Stimulated activated CD8-positive, alpha-beta memory T cell treated with anti-CD3 and anti-CD28 coated beads, Interleukin-7, amount 100 ng/mL, for 48 hours (primary cell): ENCODE data around the gene SRRM3.
"Not testable (repeated sequence)": the region's sequence is repeated elsewhere in the genome, so short reads cannot be mapped to it uniquely, and the experiment has no call there.

ENCODE experiments used
- DNase-seq, 2 donors: peaks; one replicate each; pipeline ENCODE4 v3.0.0-alpha.2; 2020; ENCODE audit warnings: low read depth in 1 of 2; ENCODE audit errors: extremely low read depth in 1 of 2

SRRM3 gene

DNA sequence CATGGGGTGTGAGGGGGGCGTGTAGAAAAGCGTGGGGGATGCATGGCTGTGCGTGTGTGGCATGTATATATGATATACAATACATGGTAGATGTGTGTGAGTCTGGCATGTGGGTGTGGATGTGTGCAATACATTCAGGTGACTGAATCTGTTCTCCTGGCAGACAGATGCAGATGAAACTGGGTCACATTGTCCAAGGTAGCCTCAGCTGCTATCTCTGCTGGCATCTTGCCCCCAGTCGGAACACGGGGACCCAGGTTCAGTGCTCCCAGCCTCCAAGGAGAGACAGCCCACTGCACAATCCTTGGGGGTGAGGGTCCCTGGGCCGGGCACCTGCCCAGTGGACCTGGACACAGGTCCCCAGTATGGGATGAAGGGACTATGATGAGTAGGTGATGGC, 12.4 kb upstream of the SRRM3 start:
- no peak for DNase-seq

DNA sequence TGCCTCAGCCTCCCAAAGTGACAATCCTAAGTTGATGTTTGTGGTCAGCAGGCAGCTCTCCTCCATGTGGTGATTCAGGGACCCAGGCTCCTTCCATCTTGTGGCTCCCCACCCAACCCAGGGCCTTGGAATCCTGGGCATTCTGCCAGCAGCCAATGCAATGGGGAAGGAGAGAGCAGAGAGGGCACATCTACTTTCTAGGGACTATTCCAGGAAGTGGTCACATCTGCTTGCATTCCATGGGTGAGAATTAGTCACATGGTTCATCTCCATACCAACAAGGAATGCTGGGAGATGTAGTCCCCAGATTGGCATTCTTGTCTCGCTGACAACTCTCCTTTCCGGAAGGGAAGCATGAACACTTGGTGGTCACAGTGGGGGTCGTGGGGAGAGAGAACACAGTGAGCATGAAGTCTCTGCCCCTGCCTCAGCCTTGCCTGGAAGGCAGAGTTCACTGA, 9.9 kb upstream of the SRRM3 start:
- DNase-seq: no peak

DNA sequence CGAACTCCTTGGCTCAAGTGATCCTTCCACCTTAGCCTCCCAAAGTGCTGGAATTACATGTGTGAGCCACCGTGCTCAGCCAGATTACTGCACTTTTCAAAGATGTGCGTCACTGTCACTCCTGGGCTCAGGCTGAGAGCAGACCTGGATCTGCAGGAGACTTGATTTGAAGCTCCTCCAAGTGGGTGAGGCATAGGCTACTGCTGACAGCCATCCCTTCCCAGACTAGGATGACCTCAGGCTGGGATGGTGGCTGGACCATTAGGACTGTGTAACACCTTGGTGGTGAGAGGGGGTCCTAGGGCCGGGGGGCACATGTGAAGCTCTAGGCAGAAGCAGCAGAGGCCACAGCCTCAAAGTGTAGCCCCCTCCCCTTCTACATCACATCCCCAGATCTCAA, 8.2 kb upstream of the SRRM3 start:
- DNase-seq: no peak

DNA sequence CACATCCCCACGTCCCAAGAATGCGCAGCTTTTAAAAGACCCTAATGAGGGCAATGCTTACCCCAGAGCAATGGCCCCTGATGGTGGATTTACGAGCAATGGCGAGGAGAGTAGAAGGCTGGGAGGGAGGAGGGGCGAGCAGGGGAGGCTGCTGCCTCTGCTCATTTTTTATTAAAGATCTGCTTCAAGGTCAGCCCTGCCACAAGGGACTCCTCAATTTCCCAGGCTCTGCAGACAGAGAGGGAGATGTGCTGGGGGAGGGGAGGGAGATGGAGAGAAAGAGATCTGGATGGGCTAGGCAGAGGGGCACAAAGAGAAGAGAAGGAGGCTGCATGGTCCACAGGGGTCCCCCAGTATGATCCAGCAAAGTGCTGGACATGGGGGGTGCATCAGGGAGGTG, 7.8 kb upstream of the SRRM3 start:
- no peak for DNase-seq

DNA sequence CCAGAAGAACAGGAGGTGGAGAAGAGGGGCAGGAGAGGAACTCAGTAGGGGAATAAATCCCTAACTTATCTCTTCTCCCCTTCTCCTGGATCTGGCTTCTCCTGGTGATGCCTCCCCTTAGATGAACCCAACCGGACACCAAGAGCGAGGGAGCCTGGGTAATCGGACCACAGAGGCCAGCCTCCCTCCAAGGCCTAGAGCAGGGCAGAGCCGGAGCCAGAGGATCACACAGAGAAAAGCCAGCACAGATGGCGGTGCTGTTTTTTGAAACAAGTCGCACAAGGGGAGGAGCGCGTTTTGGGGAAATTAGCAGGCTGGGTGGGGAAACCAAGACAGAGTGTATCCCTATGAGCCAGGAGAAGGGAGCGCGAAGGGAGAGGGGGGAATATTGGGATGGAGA, 4.9 kb upstream of the SRRM3 start:
- no peak for DNase-seq

DNA sequence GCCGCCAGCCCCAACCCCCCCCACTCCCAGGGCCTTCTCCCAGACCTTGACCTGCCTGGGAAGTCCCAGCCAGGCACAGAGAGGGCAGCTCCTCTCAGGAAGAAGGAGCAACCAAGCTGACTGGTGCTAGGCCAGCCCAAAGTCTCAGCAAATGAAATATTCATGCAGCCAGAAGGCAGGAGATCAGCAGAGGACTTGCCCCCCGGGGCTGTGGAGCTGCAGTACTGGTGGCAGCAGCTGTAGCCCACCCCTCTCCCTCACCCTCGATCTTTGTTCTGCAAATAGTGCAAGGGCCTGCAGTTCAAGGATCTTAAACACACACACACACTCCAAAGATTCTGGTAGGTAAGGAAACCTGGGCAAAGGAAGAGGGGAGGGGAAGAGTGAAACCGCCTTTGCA, 3.5 kb upstream of the SRRM3 start:
- no peak for DNase-seq

GRCh38 chr7:76202666-76203030, 952 bp downstream of the SRRM3 start:
- no peak for DNase-seq

DNA sequence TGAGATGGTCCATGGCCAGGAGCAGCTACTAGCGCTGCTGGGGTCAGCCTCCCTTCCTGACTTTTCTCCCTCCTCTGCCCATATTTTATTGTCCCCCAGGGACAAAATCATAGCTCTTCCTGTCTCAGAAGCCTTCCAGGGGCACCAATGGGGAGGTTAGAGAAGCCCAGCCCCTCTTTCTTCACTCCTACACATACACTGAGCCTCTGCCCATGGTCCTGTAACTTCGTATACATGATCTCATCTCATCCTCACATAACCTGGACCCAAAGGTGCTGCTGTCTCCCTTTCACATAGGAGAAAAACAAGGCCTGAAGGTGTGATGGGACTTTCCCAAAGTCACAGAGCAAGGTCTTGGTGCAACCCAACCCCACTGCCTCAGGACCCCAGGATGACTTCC, 2.5 kb downstream of the SRRM3 start:
- DNase-seq: no peak

DNA sequence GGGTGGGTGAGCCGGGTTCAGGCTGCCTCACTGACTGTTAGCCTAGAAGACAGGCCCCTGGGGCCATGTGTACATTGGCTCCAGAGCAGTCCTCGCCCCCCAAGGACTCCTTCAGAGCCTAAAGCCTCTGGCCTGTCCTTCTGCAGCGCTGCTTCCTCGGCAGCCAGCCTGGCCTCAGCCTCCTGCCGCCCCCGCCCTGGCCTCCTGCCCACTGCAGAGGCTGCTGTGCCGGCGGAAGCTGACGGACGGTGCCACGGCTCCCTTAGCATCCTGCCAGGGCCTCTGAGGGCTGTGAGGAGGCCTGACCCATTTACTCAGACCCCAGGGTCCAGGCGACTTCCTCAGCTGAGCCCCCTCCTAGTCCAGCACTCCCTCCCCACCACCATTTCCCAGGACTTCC, 4.9 kb downstream of the SRRM3 start:
- no peak for DNase-seq

DNA sequence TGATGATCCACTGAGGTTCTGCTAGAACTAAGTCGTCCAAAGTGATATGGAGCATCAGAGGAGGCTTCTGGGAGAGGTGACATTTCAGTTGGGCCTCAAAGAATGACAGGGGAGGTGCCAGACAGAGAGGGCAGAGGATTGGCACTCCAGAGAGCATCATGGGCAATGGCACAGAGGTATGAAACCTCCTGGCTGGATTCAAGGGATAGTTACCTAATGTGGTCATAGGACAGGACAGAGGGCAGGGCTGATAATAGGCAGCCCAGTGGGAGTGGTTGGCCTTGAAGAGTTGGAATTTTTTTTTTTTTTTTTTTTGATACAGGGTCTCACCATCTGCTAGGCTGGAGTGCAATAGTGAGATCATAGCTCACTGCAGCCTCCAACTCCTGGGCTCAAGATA, 7.6 kb downstream of the SRRM3 start:
- DNase-seq: no peak

- no peak for DNase-seq
Measured at GRCh38 chr7:76211216-76211615, 9.5 kb downstream of the SRRM3 start.

GRCh38 chr7:76215349-76215748, 13.7 kb downstream of the SRRM3 start:
- DNase-seq: not testable (repeated sequence)

GRCh38 chr7:76216381-76217082, 14.8 kb downstream of the SRRM3 start:
- DNase-seq: no peak

DNA sequence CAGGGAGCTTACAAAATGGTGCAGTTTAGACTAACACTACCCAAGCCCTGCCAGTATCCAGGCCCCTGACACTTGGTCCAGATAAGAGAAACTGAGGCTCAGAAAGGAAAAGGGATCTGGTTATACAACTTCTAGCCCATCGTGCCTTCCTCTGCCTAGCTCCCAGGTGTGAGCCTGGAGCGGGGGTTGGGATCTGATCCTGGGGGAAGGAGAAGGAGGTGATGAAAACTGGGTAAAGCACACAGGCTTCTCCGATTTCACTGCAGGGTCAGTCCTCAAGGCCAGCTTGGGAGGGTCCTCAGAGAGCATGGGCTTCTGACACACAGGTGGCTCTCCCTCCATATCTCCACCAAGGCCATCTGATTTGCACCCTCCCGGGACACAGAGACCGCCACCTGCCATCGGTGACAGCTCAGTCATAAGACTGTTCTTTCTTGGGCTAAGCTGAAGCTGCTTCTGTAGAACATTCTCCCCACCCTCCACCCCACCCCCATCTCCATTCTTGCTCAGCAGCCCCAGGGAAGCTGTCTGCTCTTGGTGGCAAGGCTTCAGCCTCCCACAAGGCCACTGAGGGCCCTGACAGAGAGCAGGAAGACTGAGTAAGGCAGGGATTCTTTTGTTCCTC, 16.4 kb downstream of the SRRM3 start:
- no peak for DNase-seq

DNA sequence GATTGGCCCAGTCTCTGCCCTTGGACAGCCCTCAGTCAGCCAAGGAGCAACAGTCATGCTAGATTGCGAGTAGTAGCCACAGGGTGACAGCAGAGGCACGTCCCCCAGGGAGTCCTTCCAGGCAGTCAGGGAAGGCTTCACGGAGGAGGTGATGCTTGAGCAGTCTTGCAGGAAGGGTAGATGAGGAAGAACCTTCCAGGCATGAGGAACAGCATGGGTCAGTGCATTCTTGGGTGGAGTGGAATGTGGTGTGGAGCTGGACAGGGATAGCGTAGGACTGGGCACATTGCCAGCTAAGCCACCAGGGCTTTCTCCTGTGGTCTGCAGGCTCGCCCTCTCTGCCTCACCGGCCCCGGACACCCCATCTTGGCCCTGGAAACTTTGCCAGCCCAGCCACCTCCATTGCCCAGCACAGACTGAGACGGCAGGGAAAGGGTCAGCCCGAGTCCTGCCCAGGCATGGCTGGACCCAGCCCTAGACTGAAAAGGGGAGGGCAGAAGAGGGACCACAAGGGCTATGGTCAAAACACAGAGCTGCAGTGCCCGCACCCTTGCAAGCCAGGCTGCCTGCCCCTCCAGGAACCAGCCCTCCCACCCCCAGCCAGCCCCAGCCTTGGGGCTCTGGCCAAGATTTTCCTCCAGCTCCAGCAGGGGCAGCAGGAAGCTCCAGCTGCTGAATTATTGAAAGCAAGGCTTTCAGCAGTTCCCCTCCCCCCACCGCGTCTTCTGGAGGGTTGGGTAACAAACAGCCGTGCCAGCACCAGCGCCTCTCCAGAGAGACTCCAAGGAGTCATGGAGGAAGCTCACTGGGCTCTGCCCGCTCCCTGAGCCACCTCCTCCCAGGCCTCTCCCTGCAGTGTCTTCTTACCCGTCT, 18.7 kb downstream of the SRRM3 start:
- no peak for DNase-seq

DNA sequence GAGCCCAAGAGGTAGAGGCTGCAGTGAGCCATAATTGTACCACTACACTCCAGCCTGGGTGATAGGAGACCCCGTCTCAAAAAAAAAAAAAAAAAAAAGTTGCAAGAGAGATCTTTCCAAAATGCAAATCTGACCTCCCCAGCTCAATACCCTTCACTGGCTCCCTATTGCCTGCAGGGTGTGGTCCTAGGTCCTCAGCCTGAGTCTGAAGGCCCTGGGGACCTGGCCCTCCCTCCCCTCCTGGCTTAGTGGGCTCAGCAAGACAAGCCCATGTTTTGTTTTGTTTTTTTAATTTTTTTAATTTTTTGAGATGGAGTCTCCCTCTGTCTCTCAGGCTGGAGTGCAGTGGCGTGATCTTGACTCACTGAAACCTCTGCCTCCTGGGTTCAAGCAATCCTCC, 20.6 kb downstream of the SRRM3 start:
- DNase-seq: no peak

DNA sequence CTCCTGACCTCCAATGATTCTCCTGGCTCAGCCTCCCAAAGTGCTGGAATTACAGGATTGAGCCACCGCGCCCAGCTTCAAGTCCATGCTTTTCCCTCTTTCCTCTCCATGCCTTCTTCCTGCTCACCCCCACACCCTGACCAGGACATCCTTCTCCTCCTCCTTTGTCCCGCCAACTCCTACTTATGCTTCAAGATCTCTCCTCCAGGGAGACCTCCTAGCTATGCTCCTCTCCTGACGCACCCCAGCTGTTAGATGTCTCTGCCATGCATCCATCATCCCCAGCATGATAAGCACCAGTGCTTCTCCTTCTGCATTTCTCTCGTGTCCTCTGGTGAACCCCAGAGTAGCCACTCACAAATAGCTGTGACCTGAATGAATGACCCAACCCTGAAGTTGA, 21.1 kb downstream of the SRRM3 start:
- no peak for DNase-seq

DNA sequence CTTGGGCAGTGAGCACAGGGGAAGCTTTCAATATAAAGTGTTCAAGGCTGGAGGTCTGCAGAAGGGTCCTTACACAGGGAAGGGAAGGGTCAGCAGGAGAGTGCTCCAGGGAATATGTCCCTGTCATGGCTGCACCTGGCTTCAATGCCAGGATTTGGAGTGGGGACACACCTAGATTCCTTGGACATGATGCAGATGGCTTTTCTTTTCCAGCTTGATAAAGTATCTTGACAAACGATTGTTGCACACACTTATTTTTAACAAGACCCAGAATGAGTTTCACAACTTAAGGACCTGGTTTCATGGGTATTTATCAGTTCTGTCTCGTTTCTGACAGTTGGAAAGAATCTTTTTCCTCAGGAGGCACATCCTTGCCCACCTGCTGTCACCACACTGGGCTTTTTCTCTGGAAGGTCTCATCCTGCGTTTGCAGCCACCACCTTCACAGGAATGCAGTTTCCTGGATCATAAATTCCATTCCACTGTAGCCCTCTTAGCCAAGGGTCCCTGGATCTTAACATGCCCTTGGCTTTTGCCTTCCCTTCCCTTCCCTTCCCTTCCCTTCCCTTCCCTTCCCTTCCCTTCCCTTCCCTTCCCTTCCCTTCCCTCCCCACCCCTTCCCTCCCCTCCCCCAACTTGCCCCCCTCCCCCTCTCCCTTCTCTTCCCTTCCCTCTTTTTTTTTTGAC, 21.7 kb downstream of the SRRM3 start:
- no peak for DNase-seq

DNA sequence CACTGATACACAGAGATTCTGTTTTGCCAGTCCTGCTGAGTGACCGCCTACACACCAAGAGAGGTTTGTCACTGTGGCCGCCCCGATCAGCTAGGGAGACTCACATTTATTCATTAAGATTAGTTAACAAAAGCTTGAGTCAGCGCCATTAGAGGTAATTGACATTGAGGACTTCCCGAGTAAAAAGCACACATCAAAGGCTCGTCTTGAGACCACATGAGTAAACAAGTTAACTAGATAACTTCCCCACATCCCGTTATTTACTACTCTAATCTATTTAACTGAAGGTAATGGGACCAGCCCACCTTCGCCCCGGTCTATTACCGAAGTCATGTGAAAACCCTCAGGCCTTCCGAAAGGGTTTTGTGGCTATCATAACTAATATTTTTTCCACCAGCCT, 23.0 kb downstream of the SRRM3 start:
- no peak for DNase-seq

- no peak for DNase-seq
Measured at GRCh38 chr7:76225379-76225778, 23.7 kb downstream of the SRRM3 start.

GRCh38 chr7:76225951-76226350, 24.3 kb downstream of the SRRM3 start:
- no peak for DNase-seq
